BE2C (cell line): ENCODE data around the gene JARID2.
A peak's percentile ranks its signal among the peaks of the same experiment; 100 is the strongest.

ENCODE experiments used
- DNase-seq: peaks from one replicate; pipeline ENCODE4 v3.0.0-alpha.2; 2020
- H3K27me3 ChIP-seq: fragments of 250-450 bp; sonication (Bioruptor Pico); 2 replicates; pipeline ENCODE4 v1.5.1; 2020; ENCODE audit warnings: mild to moderate bottlenecking
- H3K36me3 ChIP-seq: fragments of 250-450 bp; sonication (Bioruptor Pico); 2 replicates; pipeline ENCODE4 v1.5.1; 2020; ENCODE audit warnings: mild to moderate bottlenecking
- H3K4me1 ChIP-seq: fragments of 250-450 bp; sonication (Bioruptor Pico); 2 replicates; pipeline ENCODE4 v1.5.1; 2020
- H3K4me3 ChIP-seq: 2 replicates; pipeline ENCODE4 v1.5.1; 2011; ENCODE audit warnings: low read depth, low read length
- H3K9me3 ChIP-seq: fragments of 250-450 bp; sonication (Bioruptor Pico); 2 replicates; pipeline ENCODE4 v1.5.1; 2020
- CTCF ChIP-seq: IDR thresholded peaks from 2 replicates; pipeline ENCODE4 v1.5.1; 2012; ENCODE audit warnings: mild to moderate bottlenecking, low read depth, low read length

JARID2 gene

GRCh38 chr6:15401120-15401519 lies 155.3 kb downstream of the JARID2 start:
- no peaks in the 10 kb centered on the region for H3K36me3 ChIP-seq
- no peaks in the 10 kb centered on the region for H3K9me3 ChIP-seq
- no peaks in the 10 kb centered on the region for H3K27me3 ChIP-seq
- H3K4me3 ChIP-seq = peak overlapping the region; percentile 59
- no peak for DNase-seq
- no peak for TF ChIP-seq CTCF
- peaks cover 52% of the 10 kb centered on the region for H3K4me1 ChIP-seq

GRCh38 chr6:15401769-15402250 lies 155.9 kb downstream of the JARID2 start:
- H3K4me3 ChIP-seq = no peak overlapping the region
- no peaks in the 10 kb centered on the region for H3K27me3 ChIP-seq
- TF ChIP-seq CTCF = no peak
- H3K9me3 ChIP-seq = no peaks in the 10 kb centered on the region
- H3K4me1 ChIP-seq = peaks cover 49% of the 10 kb centered on the region
- H3K36me3 ChIP-seq = no peaks in the 10 kb centered on the region
- no peak for DNase-seq

GRCh38 chr6:15402406-15403045 lies 156.7 kb downstream of the JARID2 start:
- Histone ChIP-seq H3K27me3 (no peaks in the 10 kb centered on the region), H3K4me3 (no peak overlapping the region), H3K36me3 (no peaks in the 10 kb centered on the region), H3K4me1 (peaks cover 49% of the 10 kb centered on the region), H3K9me3 (no peaks in the 10 kb centered on the region)
- no peak for DNase-seq
- TF ChIP-seq CTCF = no peak

GRCh38 chr6:15403094-15403755 lies 157.4 kb downstream of the JARID2 start:
- TF ChIP-seq CTCF = no peak
- no peak overlapping the region for H3K4me3 ChIP-seq
- H3K27me3 ChIP-seq = no peaks in the 10 kb centered on the region
- no peak for DNase-seq
- H3K36me3 ChIP-seq = no peaks in the 10 kb centered on the region
- H3K9me3 ChIP-seq = no peaks in the 10 kb centered on the region
- peaks cover 52% of the 10 kb centered on the region for H3K4me1 ChIP-seq

GRCh38 chr6:15404685-15404980 lies 158.8 kb downstream of the JARID2 start:
- H3K36me3 ChIP-seq = no peaks in the 10 kb centered on the region
- TF ChIP-seq CTCF = no peak
- no peaks in the 10 kb centered on the region for H3K27me3 ChIP-seq
- H3K4me3 ChIP-seq = no peak overlapping the region
- no peaks in the 10 kb centered on the region for H3K9me3 ChIP-seq
- peaks cover 50% of the 10 kb centered on the region for H3K4me1 ChIP-seq
- no peak for DNase-seq
